DND-41 (cell line): ENCODE measurements around the gene WDR38.

ENCODE experiments used
- CTCF ChIP-seq: IDR thresholded peaks from 2 replicates; pipeline ENCODE4 v1.5.1; 2012; ENCODE audit warnings: borderline replicate concordance, low read length, moderate library complexity, mild to moderate bottlenecking; ENCODE audit not compliant: poor library complexity, severe bottlenecking; ENCODE audit errors: extremely low read depth
- EZH2 ChIP-seq: IDR thresholded peaks from 3 replicates; pipeline ENCODE4 v1.6.1; 2012; ENCODE audit warnings: borderline replicate concordance, low read depth, mild to moderate bottlenecking, moderate library complexity, low read length, inconsistent platforms; ENCODE audit not compliant: severe bottlenecking

- no peak for TF ChIP-seq CTCF
- no peak for TF ChIP-seq EZH2
Observed at GRCh38 chr9:124880501-124880900, 27.2 kb downstream of the WDR38 start.
